ENCODE data around the gene SNAP91. TPM values are rescaled to one million over a fixed set of nuclear protein-coding genes. Genes with fewer than 3 reads are reported as not detected.
"Not testable (repeated sequence)": the region's sequence is repeated elsewhere in the genome, so short reads cannot be mapped to it uniquely, and the experiment has no call there.

The SNAP91 gene, protein sequence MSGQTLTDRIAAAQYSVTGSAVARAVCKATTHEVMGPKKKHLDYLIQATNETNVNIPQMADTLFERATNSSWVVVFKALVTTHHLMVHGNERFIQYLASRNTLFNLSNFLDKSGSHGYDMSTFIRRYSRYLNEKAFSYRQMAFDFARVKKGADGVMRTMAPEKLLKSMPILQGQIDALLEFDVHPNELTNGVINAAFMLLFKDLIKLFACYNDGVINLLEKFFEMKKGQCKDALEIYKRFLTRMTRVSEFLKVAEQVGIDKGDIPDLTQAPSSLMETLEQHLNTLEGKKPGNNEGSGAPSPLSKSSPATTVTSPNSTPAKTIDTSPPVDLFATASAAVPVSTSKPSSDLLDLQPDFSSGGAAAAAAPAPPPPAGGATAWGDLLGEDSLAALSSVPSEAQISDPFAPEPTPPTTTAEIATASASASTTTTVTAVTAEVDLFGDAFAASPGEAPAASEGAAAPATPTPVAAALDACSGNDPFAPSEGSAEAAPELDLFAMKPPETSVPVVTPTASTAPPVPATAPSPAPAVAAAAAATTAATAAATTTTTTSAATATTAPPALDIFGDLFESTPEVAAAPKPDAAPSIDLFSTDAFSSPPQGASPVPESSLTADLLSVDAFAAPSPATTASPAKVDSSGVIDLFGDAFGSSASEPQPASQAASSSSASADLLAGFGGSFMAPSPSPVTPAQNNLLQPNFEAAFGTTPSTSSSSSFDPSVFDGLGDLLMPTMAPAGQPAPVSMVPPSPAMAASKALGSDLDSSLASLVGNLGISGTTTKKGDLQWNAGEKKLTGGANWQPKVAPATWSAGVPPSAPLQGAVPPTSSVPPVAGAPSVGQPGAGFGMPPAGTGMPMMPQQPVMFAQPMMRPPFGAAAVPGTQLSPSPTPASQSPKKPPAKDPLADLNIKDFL
- total RNA-seq: 1 to 10 TPM; 1.8 to 3.2 (median 2.6) TPM
- 1 to 10 TPM in 1 of 3 donors, under 1 TPM in 1, not detected in 1; 0.60 to 1.7 TPM for polyA plus RNA-seq

DNA sequence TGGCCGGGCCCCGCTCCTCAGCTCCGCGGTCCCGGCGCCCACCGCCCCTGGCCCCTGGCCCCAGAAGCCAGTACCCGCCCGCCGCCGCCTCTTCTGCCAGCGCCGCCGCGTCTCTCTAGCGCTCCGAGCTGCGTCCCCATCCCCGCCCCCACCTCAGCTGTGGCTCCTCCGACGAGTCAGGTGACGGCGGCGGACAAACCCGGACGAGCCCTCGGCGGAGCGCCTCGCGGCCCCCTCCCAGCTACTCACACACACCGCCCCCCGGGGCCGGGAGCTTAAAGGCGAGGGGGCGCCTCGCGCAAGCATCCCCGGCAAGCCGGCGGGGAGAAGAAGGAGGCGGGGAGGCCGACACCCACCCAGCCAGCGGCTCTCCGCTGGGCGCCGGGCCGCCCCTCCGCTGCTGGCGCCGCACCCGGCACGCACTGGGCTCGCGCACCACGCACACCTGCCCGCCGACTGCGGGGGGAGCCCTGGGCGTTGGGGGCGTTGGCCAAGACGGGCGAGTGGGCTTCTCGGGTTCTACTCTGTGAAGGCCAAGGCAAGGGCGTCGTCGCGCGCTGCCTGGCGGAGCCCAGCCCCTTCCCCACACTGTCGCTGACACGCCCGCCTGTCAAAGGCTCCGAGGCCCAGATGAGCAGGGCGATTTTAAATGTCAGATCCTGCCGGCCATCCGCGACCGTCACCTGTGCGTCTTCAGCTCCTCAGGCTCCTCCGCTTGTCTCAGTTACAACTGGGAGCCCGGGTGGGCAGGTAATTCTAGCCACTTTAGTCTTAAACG lies at the start of gene SNAP91:
TSS of gene SNAP91 (minus strand) at position 132 of the 778 bp plus-strand sequence. CDS start 1,174 bp downstream, outside the sequence.
- Histone ChIP-seq H3K4me3 (peak within 1 kb of the TSS; percentile 33 to 66 (median 52)), H3K27ac (no peak within 1 kb of the TSS), H3K36me3 (no peaks in the 10 kb centered on the region), H3K9me3 (no peaks in the 10 kb centered on the region), H3K4me1 (peaks cover 0 to 21% (median 15%) of the 10 kb centered on the region in 4 donors), H3K27me3 (peaks cover 5 to 42% (median 31%) of the 10 kb centered on the region in 3 donors)
- WGBS, 2 donors: 2 to 3% methylated on average over 83 of the region's 83 CpGs
- intact Hi-C loops (cut with DNase I): no loop called here
- TF ChIP-seq POLR2A (IDR thresholded peaks at IDR 0.05) (no peak), POLR2AphosphoS5 (IDR thresholded peaks at IDR 0.05) (no peak), EP300 (IDR thresholded peaks at IDR 0.05) (no peak)
- TF ChIP-seq, protein P1, sequence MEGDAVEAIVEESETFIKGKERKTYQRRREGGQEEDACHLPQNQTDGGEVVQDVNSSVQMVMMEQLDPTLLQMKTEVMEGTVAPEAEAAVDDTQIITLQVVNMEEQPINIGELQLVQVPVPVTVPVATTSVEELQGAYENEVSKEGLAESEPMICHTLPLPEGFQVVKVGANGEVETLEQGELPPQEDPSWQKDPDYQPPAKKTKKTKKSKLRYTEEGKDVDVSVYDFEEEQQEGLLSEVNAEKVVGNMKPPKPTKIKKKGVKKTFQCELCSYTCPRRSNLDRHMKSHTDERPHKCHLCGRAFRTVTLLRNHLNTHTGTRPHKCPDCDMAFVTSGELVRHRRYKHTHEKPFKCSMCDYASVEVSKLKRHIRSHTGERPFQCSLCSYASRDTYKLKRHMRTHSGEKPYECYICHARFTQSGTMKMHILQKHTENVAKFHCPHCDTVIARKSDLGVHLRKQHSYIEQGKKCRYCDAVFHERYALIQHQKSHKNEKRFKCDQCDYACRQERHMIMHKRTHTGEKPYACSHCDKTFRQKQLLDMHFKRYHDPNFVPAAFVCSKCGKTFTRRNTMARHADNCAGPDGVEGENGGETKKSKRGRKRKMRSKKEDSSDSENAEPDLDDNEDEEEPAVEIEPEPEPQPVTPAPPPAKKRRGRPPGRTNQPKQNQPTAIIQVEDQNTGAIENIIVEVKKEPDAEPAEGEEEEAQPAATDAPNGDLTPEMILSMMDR (IDR thresholded peaks at IDR 0.05): no peak
- DNase-seq: peak; percentile 56

DNA sequence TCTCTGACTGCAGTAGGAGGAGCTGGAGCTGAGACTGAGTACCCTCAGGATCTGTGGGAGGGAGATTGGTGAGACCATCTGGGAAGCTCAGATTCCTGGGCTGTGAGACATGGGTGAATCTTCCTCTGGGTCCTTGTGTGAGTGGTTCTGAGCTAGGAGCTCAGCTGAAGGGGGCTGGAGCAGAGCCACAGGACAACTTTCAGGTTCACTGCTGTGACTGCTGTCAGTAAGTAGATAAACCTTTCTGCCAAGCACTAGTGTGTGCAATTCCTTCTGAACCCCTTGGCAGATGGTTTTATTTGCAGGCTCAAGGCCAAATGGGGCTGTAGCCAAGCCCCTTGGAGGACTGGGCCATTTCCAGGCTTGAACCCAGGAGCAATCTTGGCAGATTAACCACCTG lies 49.6 kb upstream of the SNAP91 start:
- Histone ChIP-seq H3K4me1 (no peaks in the 10 kb centered on the region), H3K27me3 (no peaks in the 10 kb centered on the region), H3K27ac (no peak overlapping the region), H3K9me3 (peaks cover 0 to 13% (median 4%) of the 10 kb centered on the region in 4 donors), H3K36me3 (no peaks in the 10 kb centered on the region), H3K4me3 (no peak overlapping the region)
- DNase-seq: no peak
- intact Hi-C loops (cut with DNase I): no loop called here
- TF ChIP-seq POLR2A (IDR thresholded peaks at IDR 0.05): no peak
- no peak for TF ChIP-seq EP300 (IDR thresholded peaks at IDR 0.05)
- TF ChIP-seq, protein P1 (IDR thresholded peaks at IDR 0.05): no peak
- no peak for TF ChIP-seq POLR2AphosphoS5 (IDR thresholded peaks at IDR 0.05)

DNA sequence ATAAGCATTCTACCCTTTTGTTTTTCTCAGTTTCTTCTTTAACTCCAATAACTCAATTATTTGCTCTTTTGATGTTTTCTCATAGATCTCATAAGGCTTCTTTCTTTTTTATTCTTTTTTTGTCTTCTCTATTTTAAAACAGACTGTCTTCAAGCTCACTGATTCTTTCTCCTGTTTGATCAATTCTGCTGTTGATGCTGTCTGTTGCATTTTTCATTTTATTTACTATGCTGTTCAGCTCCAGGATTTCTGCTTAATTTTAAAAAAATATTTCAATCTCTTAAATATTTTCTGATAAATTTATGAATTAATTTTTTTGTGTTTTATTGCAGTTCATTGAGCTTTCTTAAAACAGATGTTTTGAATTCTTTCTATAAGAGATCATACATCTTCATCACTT lies 48.1 kb upstream of the SNAP91 start:
- Histone ChIP-seq H3K27ac (no peak overlapping the region), H3K4me3 (no peak overlapping the region), H3K9me3 (peaks cover 0 to 13% (median 4%) of the 10 kb centered on the region in 4 donors), H3K4me1 (no peaks in the 10 kb centered on the region), H3K36me3 (no peaks in the 10 kb centered on the region), H3K27me3 (no peaks in the 10 kb centered on the region)
- DNase-seq: no peak
- intact Hi-C loops (cut with DNase I): no loop called here
- TF ChIP-seq POLR2A (IDR thresholded peaks at IDR 0.05): no peak

DNA sequence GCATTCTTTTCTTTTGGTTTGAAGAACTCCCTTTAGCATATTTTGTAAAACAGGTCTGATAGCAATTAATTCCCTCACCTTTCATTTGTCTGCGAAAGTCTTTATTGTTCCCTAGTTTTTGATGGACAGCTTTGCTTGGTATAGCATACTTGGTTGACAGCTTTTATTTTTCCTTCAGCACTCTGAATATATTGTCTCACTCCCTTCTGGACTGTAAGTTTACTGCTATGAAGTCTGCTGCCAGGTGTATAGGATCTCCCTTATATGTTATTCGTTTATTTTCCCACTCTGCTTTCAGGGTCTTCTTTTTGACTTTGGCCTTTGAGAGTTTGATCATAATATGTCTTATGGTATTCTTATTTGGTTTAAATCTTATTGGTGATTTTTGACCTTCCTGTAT lies 47.7 kb upstream of the SNAP91 start:
- H3K9me3 ChIP-seq: peaks cover 0 to 13% (median 4%) of the 10 kb centered on the region in 4 donors
- intact Hi-C loops (cut with DNase I): no loop called here
- no peaks in the 10 kb centered on the region for H3K36me3 ChIP-seq
- no peak overlapping the region for H3K4me3 ChIP-seq
- no peaks in the 10 kb centered on the region for H3K27me3 ChIP-seq
- 90 to 93% methylated on average over 2 of the region's 2 CpGs for WGBS, 2 donors
- TF ChIP-seq POLR2AphosphoS5 (IDR thresholded peaks at IDR 0.05): no peak
- TF ChIP-seq, protein P1 (IDR thresholded peaks at IDR 0.05): no peak
- no peak for TF ChIP-seq EP300 (IDR thresholded peaks at IDR 0.05)
- no peak for TF ChIP-seq POLR2A (IDR thresholded peaks at IDR 0.05)
- DNase-seq: no peak
- H3K4me1 ChIP-seq: no peaks in the 10 kb centered on the region
- no peak overlapping the region for H3K27ac ChIP-seq

DNA sequence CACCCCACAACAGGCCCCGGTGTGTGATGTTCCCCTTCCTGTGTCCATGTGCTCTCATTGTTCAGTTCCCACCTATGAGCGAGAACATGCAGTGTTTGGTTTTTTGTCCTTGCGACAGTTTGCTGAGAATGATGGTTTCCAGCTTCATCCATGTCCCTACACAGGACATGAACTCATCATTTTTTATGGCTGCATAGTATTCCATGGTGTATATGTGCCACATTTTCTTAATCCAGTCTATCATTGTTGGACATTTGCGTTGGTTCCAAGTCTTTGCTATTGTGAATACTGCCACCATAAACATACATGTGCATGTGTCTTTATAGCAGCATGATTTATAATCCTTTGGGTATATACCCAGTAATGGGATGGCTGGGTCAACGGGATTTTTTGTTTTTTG lies 43.5 kb upstream of the SNAP91 start:
- H3K27ac ChIP-seq; intact Hi-C loops (cut with DNase I); H3K4me1 ChIP-seq; H3K36me3 ChIP-seq; DNase-seq; H3K27me3 ChIP-seq; H3K4me3 ChIP-seq: not testable (repeated sequence)
- WGBS, 2 donors: 80 to 87% methylated on average over 5 of the region's 5 CpGs
- peaks cover 0 to 11% (median under 1%) of the 10 kb centered on the region in 4 donors for H3K9me3 ChIP-seq
